Cortex of kidney (tissue), 1 donor: ENCODE data around the gene ERGIC1.
"Not testable (repeated sequence)": the region's sequence is repeated elsewhere in the genome, so short reads cannot be mapped to it uniquely, and the experiment has no call there.

Experiments
- DNase-seq: peaks from one replicate; lab custom pipeline; 2025; lab: John Stamatoyannopoulos, UW

Gene ERGIC1

GRCh38 chr5:172833686-172834414 lies at the start of gene ERGIC1:
Gene ERGIC1, plus strand, starts transcription at chr5:172834251. Its CDS starts 163 bp downstream, at chr5:172834414.
- DNase-seq = no peak

DNA sequence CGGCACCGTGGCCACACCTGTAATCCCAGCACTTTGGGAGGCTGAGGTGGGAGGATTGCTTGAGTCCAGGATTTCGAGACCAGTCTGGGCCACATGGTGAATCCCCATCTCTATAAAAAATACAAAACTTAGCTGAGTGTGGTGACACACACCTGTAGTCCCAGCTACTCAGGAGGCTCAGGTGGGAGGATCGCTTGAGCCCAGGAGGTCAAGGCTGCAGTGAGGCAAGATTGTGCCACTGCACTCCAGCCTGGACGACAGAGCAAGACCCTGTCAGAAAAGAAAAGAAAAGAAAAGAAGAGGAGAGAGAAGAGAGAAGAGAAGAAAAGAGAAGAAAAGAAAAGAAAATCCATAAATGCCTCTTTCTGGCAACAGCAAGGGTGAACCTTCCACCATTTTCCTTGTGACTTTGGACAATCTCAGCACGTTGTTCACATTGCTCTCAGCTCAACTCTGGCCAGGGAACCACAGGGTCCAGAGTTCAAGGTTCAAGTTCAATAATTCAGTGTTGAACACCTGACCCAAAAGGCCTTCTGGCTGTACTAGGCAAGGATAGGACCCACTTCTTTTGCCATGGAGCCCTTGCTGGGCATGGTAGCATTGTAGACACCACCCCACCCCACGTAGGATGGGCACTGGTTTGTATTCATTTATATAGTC lies 48.5 kb upstream of the ERGIC1 start:
- no peak for DNase-seq

- no peak for DNase-seq
Measured at GRCh38 chr5:172786736-172787462, 47.2 kb upstream of the ERGIC1 start.

GRCh38 chr5:172787538-172787937 lies 46.5 kb upstream of the ERGIC1 start:
- not testable (repeated sequence) for DNase-seq

DNA sequence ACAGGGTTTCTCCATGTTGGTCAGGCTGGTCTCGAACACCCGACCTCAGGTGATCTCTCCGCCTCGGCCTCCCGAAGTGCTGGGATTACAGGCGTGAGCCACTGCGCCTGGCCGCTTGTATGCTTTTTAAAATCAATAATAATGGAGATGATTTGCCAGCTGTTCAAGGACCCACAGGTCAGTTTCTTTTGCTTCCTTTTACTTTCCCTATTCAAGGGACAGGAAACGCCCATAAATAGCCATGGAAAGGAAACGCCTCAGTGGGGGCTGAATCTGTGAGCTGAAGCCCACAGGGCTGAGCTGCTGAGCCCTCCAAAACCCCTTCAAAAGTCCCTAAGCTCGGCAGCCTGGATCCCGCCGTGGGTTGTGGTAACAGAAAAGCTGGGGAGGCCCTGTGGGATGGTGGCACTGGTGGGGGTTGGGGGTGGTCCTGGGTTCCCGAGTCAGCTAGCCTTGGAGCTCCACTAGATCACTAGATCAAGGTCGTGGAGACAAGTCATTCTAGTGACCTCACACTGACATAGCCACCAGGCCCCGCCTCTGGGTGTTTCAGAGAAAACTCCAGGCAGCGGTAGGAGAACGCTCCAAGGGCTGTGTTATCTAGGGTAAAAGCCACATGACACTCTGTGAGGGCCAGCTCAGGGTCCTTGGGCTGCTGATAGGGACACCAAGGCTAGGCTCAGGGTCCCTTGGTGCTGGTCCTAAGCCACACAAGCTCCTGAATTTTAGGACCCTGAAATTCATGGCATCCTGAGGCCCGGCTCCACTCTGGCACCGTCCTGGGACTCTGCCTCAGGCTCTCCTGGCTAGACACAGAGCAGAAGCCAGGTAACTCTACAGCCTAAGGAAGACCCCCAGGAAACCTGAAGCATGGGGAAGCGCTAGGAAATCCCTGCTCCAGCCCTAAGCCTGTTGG lies 45.0 kb upstream of the ERGIC1 start:
- no peak for DNase-seq

DNA sequence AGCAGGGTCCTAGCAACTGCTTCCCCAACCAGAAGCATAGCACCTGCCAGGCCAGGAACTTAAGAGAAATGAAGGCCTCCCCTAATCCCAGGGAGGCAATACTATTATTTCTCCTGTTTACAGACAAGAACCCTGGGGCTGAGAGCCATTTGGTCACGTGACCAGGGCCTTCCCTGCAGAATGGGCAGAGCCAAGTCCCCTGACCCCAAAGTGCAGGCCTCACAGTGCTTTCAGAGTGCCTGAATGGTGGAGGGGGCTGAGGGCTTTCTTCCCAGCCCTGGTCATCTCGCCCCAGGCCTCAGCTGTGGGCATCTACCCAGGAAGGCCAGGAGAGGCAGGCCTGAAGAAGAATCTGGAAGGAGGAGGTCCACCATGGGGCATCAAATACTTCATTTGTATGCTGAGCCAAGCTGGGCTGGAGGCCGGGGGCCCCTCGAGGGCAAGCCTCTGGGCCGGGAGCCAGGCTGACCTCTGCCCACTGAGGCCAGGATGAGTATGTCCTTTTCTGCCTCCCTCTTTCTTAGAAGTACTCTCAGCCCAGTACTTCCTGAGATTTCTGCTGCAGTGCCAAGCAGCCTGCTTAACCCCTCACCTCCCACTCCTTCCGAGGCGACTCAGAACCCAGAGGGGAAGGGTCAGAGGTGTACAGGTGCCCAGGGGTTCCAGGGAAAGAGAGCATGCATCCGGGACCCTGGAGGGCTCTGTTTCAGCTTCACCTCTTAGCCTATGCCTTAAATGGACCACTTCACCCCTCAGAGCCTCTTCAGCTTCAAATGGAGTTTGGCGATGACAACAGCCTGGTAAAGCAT lies 44.2 kb upstream of the ERGIC1 start:
- DNase-seq = no peak

GRCh38 chr5:172790496-172790889 lies 43.6 kb upstream of the ERGIC1 start:
- DNase-seq = no peak

- no peak for DNase-seq
Measured at GRCh38 chr5:172791286-172791685, 42.8 kb upstream of the ERGIC1 start.

DNA sequence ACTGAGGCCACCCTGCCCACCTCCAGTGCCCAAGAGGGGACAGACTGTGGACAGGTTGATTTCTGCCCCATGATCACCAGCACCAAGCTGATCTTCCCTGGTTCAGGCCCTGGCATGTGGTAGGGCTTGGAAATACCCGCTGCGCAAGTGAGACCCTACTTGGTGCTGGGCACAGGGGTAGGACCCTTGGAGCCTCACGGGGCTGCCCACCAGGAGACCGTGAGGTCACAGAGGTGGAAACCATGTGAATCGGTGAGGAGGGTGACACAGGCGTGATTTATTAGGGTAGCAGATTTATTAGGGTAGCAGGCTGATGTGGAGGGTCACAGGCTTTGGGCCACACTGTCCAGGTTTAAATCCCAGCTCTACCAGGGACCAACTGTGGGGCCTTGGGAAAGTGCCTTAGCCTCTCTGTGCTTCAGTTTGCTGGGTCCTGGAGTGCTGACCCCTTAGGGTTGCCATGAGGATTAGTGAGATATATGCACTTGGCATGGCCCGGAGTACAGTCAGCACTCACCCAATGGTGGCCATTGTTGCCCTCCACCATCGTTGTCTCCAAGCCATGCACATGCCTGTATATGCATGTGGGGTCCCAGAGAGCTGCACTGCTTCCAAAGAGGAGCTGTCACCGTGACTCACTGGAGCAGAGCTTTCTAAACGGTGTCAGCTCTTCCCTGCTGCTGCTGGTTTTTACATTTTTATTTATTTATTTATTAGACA lies 42.2 kb upstream of the ERGIC1 start:
- no peak for DNase-seq

GRCh38 chr5:172792701-172793570 lies 41.1 kb upstream of the ERGIC1 start:
- no peak for DNase-seq

GRCh38 chr5:172793577-172794488 lies 40.2 kb upstream of the ERGIC1 start:
- no peak for DNase-seq

GRCh38 chr5:172795318-172795977 lies 38.6 kb upstream of the ERGIC1 start:
- no peak for DNase-seq

- no peak for DNase-seq
Measured at GRCh38 chr5:172796306-172796705, 37.7 kb upstream of the ERGIC1 start.

- DNase-seq = no peak
Measured at GRCh38 chr5:172797771-172798191, 36.3 kb upstream of the ERGIC1 start.

- DNase-seq = no peak
Measured at GRCh38 chr5:172798422-172799215, 35.4 kb upstream of the ERGIC1 start.

DNA sequence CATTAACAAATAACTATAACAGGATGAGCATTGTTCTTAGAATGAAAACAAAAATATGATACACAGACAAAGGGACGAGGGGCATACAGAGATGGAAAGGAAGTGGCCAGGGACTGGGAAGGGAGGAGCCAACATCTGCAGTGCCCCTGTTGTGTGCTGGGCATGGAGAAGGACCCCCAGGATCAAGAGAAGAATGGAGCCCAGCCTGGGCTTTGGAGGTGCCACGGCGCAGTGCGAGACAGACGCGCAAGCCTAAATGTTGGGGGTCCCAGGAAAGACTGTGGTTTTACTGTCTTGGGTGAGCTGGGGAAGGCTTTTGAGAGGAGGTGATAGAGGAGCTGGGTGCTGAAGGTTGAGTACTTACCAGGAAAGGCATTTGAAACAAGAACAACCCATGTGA lies 34.6 kb upstream of the ERGIC1 start:
- DNase-seq = no peak

DNA sequence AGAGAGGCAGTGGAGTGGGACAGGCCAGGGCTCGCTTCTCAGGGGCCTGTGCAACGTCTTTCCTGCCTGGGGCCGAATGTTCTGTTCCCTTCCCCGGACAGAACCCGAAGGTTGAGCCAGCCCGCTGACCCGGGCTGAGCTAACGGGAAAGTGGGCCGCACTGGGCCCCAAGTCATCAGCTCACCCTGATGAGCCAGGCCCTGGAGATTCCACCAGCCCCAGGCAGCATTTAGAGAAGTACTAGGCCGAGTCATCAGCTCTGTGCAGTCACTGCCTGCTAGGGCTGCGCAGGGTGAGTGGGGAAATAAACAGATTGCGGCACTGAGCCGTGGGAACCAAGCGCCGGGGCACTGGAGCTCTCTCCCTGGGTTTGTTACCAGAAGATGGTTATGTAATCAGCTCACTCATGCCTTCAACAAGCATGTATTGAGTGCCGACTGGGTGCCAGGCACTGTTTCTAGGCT lies 33.9 kb upstream of the ERGIC1 start:
- no peak for DNase-seq
